ENCODE data around the gene EGFR.
"Not testable (repeated sequence)": the region's sequence is repeated elsewhere in the genome, so short reads cannot be mapped to it uniquely, and the experiment has no call there.

The EGFR gene

GRCh38 chr7:55013851-55014250 is 5.0 kb upstream of the EGFR start:
- DNase-seq (ENCODE audit: low spot score) = no peak

GRCh38 chr7:55016061-55016745 is 2.6 kb upstream of the EGFR start:
- DNase-seq (ENCODE audit: low spot score) = no peak

- DNase-seq (ENCODE audit: low spot score) = no peak
Measured at GRCh38 chr7:55016746-55017090, 2.1 kb upstream of the EGFR start.

- no peak for DNase-seq (ENCODE audit: low spot score)
Measured at GRCh38 chr7:55017841-55018240, 976 bp upstream of the EGFR start.

- no peak for DNase-seq (ENCODE audit: low spot score)
Measured at GRCh38 chr7:55019191-55019690, 424 bp downstream of the EGFR start.

- DNase-seq (ENCODE audit: low spot score) = no peak
Measured at GRCh38 chr7:55019691-55020465, 1.1 kb downstream of the EGFR start.

- no peak for DNase-seq (ENCODE audit: low spot score)
Measured at GRCh38 chr7:55020466-55020871, 1.7 kb downstream of the EGFR start.

GRCh38 chr7:55021053-55021452 is 2.2 kb downstream of the EGFR start:
- DNase-seq (ENCODE audit: low spot score) = no peak

GRCh38 chr7:55022002-55022985 is 3.5 kb downstream of the EGFR start:
- DNase-seq (ENCODE audit: low spot score) = no peak

GRCh38 chr7:55023841-55024505 is 5.2 kb downstream of the EGFR start:
- no peak for DNase-seq (ENCODE audit: low spot score)

- DNase-seq (ENCODE audit: low spot score) = no peak
Measured at GRCh38 chr7:55024776-55025175, 6.0 kb downstream of the EGFR start.

- no peak for DNase-seq (ENCODE audit: low spot score)
Measured at GRCh38 chr7:55026086-55026790, 7.4 kb downstream of the EGFR start.

- no peak for DNase-seq (ENCODE audit: low spot score)
Measured at GRCh38 chr7:55026867-55027490, 8.2 kb downstream of the EGFR start.

- DNase-seq (ENCODE audit: low spot score) = no peak
Measured at GRCh38 chr7:55028011-55028410, 9.2 kb downstream of the EGFR start.

- DNase-seq (ENCODE audit: low spot score) = no peak
Measured at GRCh38 chr7:55030314-55030713, 11.5 kb downstream of the EGFR start.

- no peak for DNase-seq (ENCODE audit: low spot score)
Measured at GRCh38 chr7:55031075-55031474, 12.3 kb downstream of the EGFR start.

GRCh38 chr7:55032069-55032699 is 13.4 kb downstream of the EGFR start:
- DNase-seq (ENCODE audit: low spot score) = no peak

GRCh38 chr7:55033236-55033846 is 14.5 kb downstream of the EGFR start:
- no peak for DNase-seq (ENCODE audit: low spot score)

GRCh38 chr7:55034776-55035175 is 16.0 kb downstream of the EGFR start:
- no peak for DNase-seq (ENCODE audit: low spot score)

- DNase-seq (ENCODE audit: low spot score) = not testable (repeated sequence)
Measured at GRCh38 chr7:55035410-55035809, 16.6 kb downstream of the EGFR start.
